GM19452 (cell line): ENCODE data around the gene DPF3.

Experiments used
- ATAC-seq: cut with Tn5 transposase; IDR thresholded peaks from one replicate; pipeline ENCODE4 v1.9.1; 2021; ENCODE audit not compliant: unreplicated experiment

DPF3 gene

DNA sequence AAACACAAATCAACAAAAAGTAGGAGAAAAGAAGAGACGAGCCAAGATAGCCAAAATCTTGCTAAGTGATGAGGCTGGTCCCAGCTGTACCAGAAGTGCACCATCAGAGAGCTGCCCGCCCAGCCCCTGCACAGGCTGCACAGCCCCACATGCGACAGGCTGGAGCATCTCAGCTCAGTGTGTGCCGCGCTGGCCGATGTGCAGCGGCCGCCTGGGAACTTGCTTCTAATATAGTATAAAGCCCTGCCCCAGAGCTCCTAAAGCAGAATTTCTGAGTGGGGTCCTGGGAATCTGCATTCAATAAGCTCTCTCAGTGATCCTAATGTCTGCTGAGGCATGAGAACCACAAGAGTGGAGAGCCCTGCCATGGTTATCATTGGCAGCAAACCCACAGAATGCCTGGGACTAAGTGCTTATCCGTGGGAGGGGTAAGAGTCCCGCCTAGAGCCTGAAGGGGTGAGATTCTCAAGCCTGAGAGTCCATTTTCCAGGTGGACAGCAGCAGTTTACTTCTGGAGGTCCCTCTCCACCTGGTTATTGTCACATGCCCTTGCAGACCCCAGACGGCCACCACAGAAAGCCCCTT, 171.6 kb downstream of the DPF3 start:
- no peak for ATAC-seq

DNA sequence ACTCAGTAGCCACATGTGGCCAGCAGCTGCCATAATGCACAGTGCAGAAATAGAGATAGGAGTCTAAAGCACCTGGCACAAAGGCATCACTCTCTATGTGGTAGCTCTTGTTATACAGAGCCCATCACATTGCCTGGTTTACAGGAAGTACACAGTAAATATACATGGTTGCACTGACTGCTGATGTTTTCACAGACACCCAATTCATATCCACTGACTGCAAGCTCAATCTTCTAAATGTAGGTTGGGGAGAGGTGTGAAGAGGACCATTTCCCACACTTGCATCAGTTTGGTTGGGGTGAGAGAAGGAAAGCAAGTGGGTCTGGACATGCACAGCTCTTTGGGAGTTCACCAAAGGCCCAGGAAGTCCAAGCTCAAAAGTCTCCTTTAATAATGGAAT, 172.8 kb downstream of the DPF3 start:
- no peak for ATAC-seq

DNA sequence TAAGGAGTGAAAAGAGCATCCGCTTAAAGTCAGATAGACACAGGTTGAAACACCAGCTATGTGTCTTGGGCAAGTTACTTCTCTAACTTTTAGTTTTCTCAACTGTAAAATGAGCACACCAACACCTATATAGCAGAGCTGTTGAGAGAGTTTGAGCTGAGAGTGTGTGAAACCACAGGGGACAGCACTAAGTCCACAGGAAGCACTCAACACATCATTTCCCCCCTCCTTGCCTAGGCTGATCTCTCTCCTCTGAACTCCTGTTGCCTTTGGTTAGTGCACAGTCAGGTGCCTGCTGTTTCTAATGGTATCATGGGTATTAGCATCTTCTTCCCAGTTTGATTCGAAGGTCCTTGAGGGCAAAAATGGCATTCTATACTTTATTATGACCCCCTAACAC, 176.7 kb downstream of the DPF3 start:
- ATAC-seq = peak; percentile 44

DNA sequence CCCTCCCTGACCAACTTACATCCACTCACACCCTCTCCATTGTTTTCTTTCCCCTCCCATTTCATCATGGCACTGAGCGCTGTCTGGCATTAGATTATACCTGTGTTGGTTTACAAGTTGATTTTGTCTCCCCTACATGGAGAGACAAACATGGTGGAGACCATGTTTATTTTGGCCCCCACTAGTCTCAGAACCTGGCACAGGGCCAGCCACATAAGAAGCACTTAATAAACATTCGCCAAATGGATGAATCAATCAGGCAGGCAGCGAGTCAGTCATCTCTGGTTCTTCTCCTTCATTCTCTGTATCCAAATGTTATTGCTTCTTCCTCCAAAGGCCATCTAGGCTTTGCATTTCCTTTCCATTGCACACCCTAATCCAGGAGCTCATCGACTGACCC, 177.4 kb downstream of the DPF3 start:
- ATAC-seq = no peak

DNA sequence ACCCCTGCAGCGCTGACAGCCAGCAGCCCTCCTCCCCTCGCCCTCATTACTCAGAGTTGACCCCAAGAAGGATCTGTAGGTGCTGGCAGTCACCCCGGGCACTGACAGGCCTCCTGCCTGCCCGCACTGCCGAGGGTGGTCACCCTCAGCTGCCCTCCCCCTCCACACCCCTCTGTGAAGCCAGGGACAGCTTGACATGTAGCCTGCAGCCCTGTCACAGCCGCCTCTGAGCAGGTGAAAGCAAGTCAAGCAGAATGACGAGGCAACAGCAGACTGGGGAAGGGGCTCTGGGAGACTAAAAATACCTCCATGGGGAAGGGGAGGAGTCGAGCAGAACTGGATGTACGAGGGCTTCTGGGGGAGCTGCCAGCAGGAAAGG, 178.1 kb downstream of the DPF3 start:
- no peak for ATAC-seq

DNA sequence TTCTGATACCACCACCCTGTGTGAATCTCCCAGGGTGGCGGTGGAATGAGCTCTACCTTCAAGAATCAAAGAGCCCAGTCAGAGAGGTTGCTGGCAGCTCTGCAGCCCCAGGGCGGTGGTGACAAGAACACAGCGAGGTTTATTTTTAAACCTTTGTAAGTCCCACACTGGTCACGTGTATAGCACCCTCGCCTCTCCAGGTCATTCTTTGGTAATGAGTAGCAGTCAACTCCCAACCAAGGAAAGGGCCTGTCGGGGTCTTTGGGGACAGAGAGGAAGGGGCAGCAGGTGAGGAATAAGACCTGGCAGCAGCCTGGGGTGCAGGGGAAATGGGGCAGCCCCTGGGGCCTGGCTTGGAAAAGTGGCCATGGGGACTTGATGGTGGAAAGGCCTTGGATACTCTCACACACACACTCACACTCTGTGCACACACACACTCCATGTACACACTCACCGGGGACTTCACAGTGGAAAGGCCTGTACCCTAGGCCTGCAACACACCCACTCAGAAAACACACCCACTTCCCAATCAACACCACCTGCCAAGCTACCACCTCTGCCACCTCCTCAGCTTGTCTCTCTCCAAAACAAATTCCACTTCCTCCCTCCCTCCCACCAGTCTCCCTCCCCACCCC, 178.6 kb downstream of the DPF3 start:
- no peak for ATAC-seq

DNA sequence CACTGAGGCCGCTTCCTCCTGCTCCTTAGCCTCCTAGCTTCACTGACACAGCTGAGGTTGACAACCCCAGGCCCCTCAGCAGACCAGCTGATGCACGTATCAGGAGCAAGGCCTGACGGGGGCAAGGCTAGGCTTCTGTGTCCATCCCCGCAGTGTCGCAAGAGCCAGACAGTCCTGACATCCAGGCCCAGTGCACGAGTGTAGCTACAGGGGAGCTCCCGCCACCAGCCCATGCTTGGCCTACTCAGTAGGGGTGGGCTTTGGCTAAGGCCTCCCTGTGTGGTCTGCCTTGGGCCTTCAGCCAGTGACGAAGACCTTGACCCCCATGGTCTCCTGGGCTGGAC, 179.1 kb downstream of the DPF3 start:
- ATAC-seq = no peak

DNA sequence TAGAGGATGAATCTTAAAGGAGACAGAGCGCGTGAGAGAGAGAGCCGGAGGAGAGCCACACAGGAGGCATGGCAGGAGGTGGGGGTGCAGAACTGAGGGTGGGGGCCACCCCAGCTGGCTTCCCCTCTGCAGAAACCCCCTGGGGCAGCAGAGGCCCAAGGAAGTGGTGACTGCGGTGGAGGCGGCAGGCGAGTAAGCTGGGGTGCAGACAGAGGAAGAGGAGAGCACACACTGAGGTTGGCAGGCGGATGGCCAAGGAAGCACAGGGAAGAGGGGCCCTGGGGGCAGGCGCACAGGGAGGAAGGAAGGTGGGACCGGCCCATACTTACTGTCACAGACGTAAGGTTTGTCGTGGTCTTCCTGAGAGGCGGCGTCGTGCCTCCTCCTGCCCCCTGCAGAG, 179.8 kb downstream of the DPF3 start:
- ATAC-seq = no peak

DNA sequence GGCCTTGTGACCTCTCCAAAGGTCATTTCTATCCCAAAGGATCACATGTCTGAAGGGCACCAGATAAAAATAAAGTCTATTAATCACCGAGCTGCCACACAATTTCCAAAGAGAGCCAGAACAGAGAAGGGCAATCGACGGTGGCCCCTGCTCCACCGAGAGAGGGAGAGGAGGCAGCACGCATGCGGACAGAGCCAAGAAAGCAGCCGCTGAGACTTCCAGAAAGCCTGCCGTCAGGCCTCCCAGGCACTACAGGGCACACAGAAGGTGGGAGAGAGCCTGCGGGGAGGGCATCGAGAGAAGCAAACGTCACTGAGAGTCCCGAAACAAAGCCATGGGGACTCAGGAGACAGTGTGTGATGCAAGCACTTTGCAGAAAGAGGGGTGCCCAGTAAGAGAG, 182.0 kb downstream of the DPF3 start:
- ATAC-seq = no peak

DNA sequence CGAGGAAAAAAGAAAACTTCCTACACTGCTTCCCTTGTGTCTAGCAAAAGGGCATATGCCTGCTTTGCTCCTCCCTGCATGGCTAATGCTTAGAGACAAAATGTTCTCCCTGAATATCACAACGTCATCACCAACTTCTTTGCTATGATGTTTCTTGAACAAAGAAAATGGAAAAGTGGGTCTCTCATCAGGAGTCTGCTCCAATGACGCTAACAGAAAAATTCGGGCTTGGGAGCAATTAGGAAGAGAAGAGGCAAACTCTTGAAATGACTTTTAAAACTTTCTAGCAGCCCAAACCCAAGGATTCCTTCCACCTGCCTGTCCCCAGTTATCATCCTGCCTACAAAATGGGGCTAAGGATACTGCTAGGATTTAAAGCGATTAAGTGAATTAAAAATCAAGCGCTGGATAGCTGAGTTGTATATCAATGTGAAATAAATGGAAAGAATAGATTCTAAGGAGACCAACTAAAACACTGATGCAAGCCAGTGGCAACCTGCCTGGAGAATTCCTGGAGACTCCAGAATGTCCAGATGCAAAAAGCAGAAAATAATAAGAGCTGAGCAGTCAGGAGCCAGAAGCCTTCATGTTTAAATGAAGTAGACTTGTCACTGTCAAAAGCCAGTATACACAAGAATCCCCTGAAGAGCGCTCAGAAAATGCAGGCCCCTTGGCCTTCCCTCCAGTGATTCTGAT, 183.8 kb downstream of the DPF3 start:
- ATAC-seq = no peak

DNA sequence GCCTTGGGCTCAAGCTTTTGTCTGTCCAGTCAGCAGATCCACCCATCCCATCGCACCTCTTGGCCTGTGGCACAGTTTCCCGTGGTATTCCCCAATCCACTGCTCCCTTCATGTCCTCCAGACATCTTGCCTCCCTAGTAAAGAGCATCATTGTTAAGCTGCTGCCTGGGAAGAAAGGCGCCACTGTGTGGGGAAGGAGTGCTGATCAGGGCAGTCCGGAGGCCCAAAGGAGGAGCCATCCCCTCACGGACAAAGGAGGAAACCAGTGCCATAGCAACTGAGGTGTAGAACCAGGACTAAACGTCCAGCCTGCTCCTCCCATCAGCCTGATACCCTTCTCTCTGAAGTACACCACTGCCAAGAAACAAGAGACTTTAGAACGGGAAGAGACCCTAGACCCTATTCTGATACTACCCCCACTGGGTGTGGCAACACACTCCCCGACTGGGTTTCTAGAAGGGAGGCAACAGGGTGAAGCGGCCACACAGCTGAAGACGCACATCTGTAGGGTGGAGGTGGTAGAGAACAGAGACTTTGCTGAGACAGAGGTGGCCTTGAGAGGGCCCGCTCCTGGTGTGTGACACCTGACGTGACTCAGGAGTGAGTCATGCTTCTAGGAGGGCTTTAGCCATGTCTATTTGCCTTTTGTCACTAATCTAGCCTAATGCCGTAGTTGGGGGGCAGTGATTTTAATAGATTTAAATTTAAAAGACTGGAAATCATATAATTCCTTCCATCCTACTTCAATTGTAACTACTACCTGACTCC, 185.0 kb downstream of the DPF3 start:
- ATAC-seq = no peak

DNA sequence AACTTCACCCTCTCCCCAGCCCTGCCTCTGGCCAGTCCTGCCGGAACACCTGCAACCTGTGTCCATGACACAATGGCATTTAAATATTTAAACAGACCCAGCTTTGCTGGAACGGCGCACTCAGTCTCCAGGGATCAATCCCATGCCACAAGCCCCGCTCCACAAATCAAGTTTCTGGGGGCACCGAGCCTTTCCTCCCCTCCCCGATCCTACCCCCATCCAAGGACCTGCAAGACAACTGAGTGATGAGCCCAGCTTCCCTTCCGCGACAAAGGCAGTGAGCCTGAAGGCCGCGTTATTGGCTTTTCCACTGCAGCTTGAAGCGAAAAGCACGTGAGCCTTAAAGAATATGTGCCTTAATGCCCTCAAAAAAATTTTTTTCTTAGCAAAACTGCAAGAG, 185.7 kb downstream of the DPF3 start:
- no peak for ATAC-seq

DNA sequence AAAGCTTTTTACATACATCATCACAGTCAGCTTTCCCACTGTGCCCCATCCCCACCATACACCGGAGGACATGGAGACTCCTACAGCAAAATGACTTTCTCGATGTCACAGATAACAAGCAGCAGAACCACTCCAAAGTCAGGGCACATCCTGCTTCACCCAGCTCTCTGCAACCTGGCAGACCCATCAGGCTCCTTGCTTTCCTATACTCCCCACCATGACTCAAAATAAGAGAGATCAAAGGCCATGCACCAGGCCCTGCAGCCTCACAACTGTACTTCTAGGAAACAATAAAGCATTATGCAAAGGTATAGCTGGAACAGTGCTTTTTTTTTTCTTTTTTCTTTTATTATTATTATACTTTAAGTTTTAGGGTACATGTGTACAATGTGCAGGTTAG, 187.4 kb downstream of the DPF3 start:
- no peak for ATAC-seq

DNA sequence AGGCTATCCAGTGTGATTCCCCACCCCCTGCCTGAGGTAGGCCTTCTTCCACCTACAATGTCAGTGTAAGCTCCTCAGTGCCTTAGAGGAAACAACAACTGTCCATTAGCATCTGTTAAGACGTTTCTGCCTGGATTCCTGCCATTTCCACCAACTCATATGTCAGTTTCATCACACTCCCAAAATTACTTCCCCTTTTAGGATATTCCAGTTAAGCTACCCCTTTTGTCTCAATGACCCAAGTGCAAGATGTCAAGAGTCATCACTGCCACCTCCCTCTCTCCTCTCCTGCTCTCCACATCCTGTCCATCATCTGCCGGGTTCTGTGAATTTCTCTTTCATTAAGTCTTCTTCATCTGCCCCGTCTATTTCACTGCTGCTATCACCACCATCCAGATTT, 189.4 kb downstream of the DPF3 start:
- ATAC-seq = no peak

DNA sequence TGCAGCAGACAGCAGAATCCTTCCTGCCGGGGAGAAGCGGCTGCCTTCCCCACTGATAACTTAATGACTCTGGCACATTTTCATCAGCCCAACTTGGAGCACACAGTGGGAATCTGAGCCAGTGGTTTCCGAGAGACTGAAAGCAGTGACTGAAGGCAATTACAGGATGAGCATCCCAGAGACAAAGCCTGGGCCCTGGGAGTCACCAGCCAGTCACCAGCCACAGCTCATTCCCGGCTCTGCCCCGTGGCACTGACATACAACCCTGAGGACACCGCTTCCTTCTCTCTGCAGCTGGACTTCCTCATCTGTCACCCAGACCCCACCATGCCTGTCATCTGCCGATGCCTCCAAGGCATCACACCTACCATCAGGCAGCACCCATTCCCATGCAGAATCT, 192.3 kb downstream of the DPF3 start:
- no peak for ATAC-seq

DNA sequence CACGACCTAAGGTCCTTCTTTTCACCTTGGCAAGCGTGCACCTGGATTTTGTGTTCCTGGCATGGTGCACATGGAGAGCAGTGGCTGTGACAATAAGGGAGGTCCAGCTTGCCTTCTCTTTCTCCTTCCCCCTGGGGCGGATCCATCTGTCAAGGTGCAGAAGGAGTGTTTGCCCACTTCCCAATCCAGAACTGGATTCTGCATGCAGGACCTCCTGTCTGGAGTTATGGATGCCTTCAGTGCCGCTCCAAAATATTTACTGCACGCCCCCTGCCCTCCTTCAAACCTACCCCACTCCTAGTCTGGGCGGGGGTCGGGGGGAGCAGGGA, 192.7 kb downstream of the DPF3 start:
- no peak for ATAC-seq

DNA sequence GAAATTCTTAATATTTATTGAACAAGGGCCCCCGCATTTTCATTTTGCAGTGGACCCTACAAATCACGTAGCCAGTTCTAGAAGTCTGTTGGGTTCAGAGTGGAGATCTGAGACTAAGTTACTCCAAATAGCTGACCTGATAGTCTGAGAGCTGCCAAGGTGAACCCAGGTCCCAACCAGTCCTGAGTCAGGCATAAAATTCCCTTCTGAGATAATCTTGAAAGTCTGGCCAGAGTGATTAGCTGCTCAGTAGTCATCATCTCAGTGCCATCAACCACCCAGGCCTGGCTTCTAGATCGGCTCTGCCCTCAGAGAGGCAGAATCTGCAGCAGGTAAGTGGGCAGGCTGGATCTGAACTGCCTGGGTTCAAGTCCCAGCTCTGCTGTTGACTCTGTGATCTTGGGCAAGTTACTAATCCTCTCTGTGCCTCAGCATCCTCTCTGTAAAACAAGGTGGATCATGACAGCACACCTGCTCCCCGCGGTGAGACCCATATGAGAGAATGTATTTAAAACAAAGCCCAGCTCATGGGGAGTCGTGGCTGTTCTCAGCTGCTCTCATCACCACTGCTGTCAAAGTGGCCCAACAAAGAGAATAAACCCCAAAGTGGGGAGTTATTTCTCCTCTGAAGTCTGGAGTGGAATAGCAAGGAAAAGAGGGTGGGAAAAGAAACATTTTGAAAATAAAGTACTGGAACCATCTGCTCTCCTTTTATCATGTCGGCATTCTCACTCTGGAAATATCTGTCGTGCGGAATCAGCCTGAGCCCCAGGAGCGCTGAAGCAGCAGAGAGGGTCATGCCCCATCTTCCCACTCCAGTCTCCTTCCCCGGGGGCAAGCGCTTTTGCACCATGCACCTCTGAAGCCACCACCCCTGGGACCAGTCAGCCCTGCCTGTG, 193.3 kb downstream of the DPF3 start:
- ATAC-seq = no peak

DNA sequence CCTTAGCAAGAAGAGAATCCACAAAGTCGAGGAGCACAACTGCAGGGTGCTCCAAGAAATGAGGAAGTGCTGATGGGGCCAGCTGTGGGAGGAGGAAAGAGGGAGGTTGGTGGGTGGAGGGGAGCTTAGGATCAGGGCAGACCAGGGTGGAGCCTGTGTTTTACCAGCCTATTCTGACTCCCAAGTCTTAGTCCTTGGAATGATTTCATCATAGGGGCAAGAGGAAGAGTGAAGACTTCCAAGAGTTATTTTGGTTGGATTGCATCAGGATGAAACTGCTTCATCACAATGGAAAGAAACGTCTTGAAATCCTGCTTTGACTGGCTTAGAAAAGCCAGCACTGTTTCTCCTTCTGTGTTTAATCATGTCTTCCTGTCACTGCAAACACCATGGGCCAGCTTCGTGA, 194.0 kb downstream of the DPF3 start:
- no peak for ATAC-seq

DNA sequence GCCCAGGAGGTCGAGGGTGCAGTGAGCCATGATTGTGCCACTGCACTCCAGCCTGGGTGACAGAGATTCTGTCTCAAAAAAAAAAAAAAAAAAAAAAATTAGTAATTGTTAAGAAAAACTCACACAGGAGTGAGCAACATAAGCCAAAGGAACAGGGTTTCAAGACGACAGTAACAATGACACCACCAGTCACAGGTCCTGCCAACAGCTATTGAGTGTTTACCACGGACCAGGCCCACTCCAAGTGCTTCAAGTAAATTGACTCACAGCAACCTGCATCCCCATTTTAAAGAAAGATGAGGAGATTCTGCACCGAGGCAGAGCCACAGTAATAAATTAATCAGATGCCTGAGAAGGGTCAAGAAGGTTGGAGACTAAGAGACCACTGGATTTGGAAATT, 194.5 kb downstream of the DPF3 start:
- no peak for ATAC-seq

DNA sequence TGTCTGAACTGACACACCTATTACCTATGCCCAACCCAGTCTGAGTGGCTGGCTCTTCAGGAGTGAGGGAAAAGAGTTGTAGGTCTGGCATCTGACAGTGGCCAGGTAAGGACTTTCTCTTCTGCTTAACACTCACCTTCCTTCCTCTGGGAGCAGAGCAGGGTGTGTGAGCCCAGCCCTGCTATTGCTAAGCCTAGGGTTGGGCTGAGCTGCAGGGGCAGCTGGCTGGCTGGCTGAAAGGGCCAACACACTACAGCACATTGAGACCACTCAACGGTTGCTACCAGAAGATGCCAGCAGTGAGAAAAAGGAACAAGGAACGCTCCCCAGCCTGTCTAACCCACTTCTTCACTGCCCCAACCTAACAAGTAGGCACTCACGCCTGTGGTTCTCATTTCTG, 201.2 kb downstream of the DPF3 start:
- no peak for ATAC-seq

DNA sequence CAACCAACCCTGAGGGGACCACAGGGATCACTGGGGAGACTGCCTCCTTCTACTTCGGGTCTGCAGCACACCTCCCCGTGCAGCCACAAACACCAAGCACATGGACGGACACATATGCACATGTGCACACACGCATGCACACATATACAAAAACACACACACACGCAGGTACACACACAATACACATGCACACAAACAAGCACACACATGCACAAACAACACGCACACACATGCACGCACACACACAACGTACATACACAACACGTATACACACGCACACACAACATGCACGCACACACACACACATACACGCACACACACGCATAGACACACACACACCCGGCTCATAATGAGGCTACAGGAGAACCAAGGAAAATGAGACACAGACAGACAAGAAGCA, 203.6 kb downstream of the DPF3 start:
- no peak for ATAC-seq
